A549 (cell line): Measurements from ENCODE around the gene NCF2. TPM values are rescaled to one million over a fixed set of nuclear protein-coding genes. Genes with fewer than 3 reads are reported as not detected.

Source experiments
- ATAC-seq, 2 experiments: fragments of 200-7000 bp in 1 of 2; fragments of >200 bp in 1 of 2; cut with Nextera tagmentation in 1 of 2; cut with Tn5 transposase in 1 of 2; 3 replicates each; pipeline versions ENCODE4 v1.8.0 to v1.9.1; 2018 to 2020; ENCODE audit warnings: mild to moderate bottlenecking in 1 of 2, moderate library complexity in 1 of 2
- CTCF ChIA-PET: fragments of 300-600 bp; sonication (Branson Sonifier 250); formaldehyde crosslinking; extraction: SDS; loops from one replicate; lab custom pipeline; 2021; ENCODE audit warnings: antibody characterized with exemption, inconsistent platforms; lab: Yijun Ruan, JAX
- POLR2A ChIA-PET: fragments of 350-600 bp; formaldehyde crosslinking; extraction: SDS; loops from one replicate; lab custom pipeline; 2021; ENCODE audit warnings: antibody characterized with exemption, inconsistent platforms; lab: Yijun Ruan, JAX
- DNase-seq, 2 experiments: peaks; one replicate each; pipeline versions ENCODE4 v3.0.0 to v3.0.0-alpha.2; 2011 to 2016; ENCODE audit warnings: low read depth in 1 of 2, low spot score in 1 of 2
- FAIRE-seq: peaks from 2 replicates; lab custom pipeline; 2011; peaks lifted over from hg19 to GRCh38; lab: Jason Lieb, UNC
- H3K27ac ChIP-seq, 2 experiments: fragments of >200 bp; sonication (Bioruptor Twin); formaldehyde crosslinking; 3 replicates each; pipeline ENCODE4 v1.5.1; 2016 to 2017
- H3K4me1 ChIP-seq: fragments of >200 bp; sonication (Bioruptor Twin); formaldehyde crosslinking; 3 replicates; pipeline ENCODE4 v1.6.1; 2016
- H3K4me2 ChIP-seq: fragments of >200 bp; sonication (Bioruptor Twin); formaldehyde crosslinking; 3 replicates; pipeline ENCODE4 v1.6.1; 2016
- H3K4me3 ChIP-seq: fragments of >200 bp; sonication (Bioruptor Twin); formaldehyde crosslinking; 3 replicates; pipeline ENCODE4 v1.5.1; 2016
- H3K9me3 ChIP-seq: fragments of >200 bp; sonication (Bioruptor Twin); formaldehyde crosslinking; 3 replicates; pipeline ENCODE4 v1.6.1; 2016
- CEBPB ChIP-seq, 2 experiments: fragments of >200 bp in 1 of 2; sonication (Bioruptor Twin) in 1 of 2; formaldehyde crosslinking in 1 of 2; IDR thresholded peaks; 2 replicates each; pipeline ENCODE4 v1.6.1; 2012 to 2016
- CHD4 ChIP-seq: fragments of 200-600 bp; sonication (generic); IDR thresholded peaks from 2 replicates; pipeline ENCODE4 v1.6.1; 2016; ENCODE audit warnings: antibody characterized with exemption, mild to moderate bottlenecking, borderline replicate concordance
- CTCF ChIP-seq: fragments of >200 bp; sonication (Bioruptor Twin); formaldehyde crosslinking; IDR thresholded peaks from 3 replicates; pipeline ENCODE4 v1.5.1; 2016
- EHMT2 ChIP-seq: fragments of 200-600 bp; sonication (generic); IDR thresholded peaks from 2 replicates; pipeline ENCODE4 v1.6.1; 2016; ENCODE audit warnings: antibody characterized with exemption, low read depth, mild to moderate bottlenecking, moderate library complexity
- FOXS1 ChIP-seq: fragments of 250-450 bp; sonication (Bioruptor Pico); IDR thresholded peaks from 2 replicates; pipeline ENCODE4 v1.5.0; 2020; ENCODE audit warnings: mild to moderate bottlenecking, moderate library complexity
- GATA3 ChIP-seq: IDR thresholded peaks from 2 replicates; pipeline ENCODE4 v1.6.1; 2012; ENCODE audit warnings: borderline replicate concordance
- HES2 ChIP-seq: fragments of >200 bp; sonication (Bioruptor Twin); formaldehyde crosslinking; IDR thresholded peaks from 2 replicates; pipeline ENCODE4 v1.6.1; 2016
- HEYL ChIP-seq: fragments of 250-450 bp; sonication (Bioruptor Pico); IDR thresholded peaks from 2 replicates; pipeline ENCODE4 v1.8.0; 2021; ENCODE audit warnings: mild to moderate bottlenecking, moderate library complexity
- HMGXB4 ChIP-seq: fragments of 250-450 bp; sonication (Bioruptor Pico); IDR thresholded peaks from 2 replicates; pipeline ENCODE4 v1.5.0; 2021; ENCODE audit warnings: mild to moderate bottlenecking, moderate library complexity, borderline replicate concordance
- HOXA7 ChIP-seq: fragments of 250-450 bp; sonication (Bioruptor Pico); IDR thresholded peaks from 2 replicates; pipeline ENCODE4 v1.5.0; 2020; ENCODE audit warnings: mild to moderate bottlenecking, moderate library complexity
- HOXB5 ChIP-seq: fragments of 250-450 bp; sonication (Bioruptor Pico); IDR thresholded peaks from 2 replicates; pipeline ENCODE4 v1.5.0; 2020; ENCODE audit warnings: mild to moderate bottlenecking, moderate library complexity
- JUN ChIP-seq, 2 experiments: fragments of >200 bp; sonication (Bioruptor Twin); formaldehyde crosslinking; IDR thresholded peaks; 2 replicates in 1 of 2; 3 replicates in 1 of 2; pipeline ENCODE4 v1.6.1; 2016 to 2017
- JUNB ChIP-seq: fragments of >200 bp; sonication (Bioruptor Twin); formaldehyde crosslinking; IDR thresholded peaks from 2 replicates; pipeline ENCODE4 v1.6.1; 2016
- KDM1A ChIP-seq: fragments of 200-600 bp; sonication (generic); IDR thresholded peaks from 2 replicates; pipeline ENCODE4 v1.6.1; 2016; ENCODE audit warnings: low read depth, mild to moderate bottlenecking
- KDM5A ChIP-seq: fragments of 200-600 bp; sonication (generic); IDR thresholded peaks from 2 replicates; pipeline ENCODE4 v1.6.1; 2016; ENCODE audit warnings: antibody characterized with exemption, mild to moderate bottlenecking
- MAFK ChIP-seq: fragments of 450-650 bp; IDR thresholded peaks from 2 replicates; pipeline ENCODE4 v1.6.1; 2014; ENCODE audit not compliant: partially characterized antibody
- RAD21 ChIP-seq, 2 experiments: fragments of >200 bp in 1 of 2; sonication (Bioruptor Twin) in 1 of 2; formaldehyde crosslinking in 1 of 2; IDR thresholded peaks in 1 of 2; conservative IDR thresholded peaks in 1 of 2; 2 replicates in 1 of 2; 3 replicates in 1 of 2; pipeline ENCODE4 v1.6.1; 2012 to 2018; ENCODE audit warnings: inconsistent platforms in 1 of 2
- REST ChIP-seq: fragments of 200-600 bp; sonication (generic); IDR thresholded peaks from 2 replicates; pipeline ENCODE4 v1.6.1; 2016; ENCODE audit warnings: antibody characterized with exemption, mild to moderate bottlenecking, moderate library complexity
- SMC3 ChIP-seq: fragments of >200 bp; sonication (Bioruptor Twin); formaldehyde crosslinking; IDR thresholded peaks from 3 replicates; pipeline ENCODE4 v1.6.1; 2018; ENCODE audit warnings: inconsistent platforms
- ZNF302 ChIP-seq: fragments of 250-450 bp; sonication (Bioruptor Pico); IDR thresholded peaks from 2 replicates; pipeline ENCODE4 v1.9.0; 2021; ENCODE audit warnings: inconsistent platforms, mild to moderate bottlenecking, moderate library complexity
- WGBS: methylation state at CpG from one replicate; pipeline ENCODE4 v1.1.6; 2017; ENCODE audit errors: missing lambda C conversion rate; 5-methylcytosine and 5-hydroxymethylcytosine counted together
- polyA plus RNA-seq, 4 experiments: library from polyadenylated mRNA; depleted of rRNA in 3 of 4; stranded (reverse); fragments of >200 nt; fragmentation: RNase III in 1 of 4; extraction: RNeasy Plus Mini Kit Qiagen cat#74134 plus additional on column Dnase treatment in 1 of 4; gene quantifications; 2 replicates in 3 of 4; 3 replicates in 1 of 4; pipeline ENCODE4 v1.2.3, GENCODE V29; 2011 to 2017

NCF2 gene
- polyA plus RNA-seq, 2 of the 4 experiments (the other 2 are of a cell fraction) = 4.5 to 4.6 TPM

GRCh38 chr1:183580281-183580682 lies 10.0 kb downstream of the NCF2 start:
- FAIRE-seq = no peak
- no peaks in the 10 kb centered on the region for H3K4me1 ChIP-seq
- peak; percentile 88 to 92 for ATAC-seq
- CTCF ChIA-PET = interaction anchor here (0.6 to 2.3 kb wide), 13 partner anchors 9 to 618 kb away, joined by 3 to 12 read pairs (median 3); partner anchors contain the start of gene NCF2
- TF ChIP-seq HOXA7 (CRISPR knock-in tag) (no peak), KDM1A (no peak), REST (no peak), CTCF (peak; percentile 30; the same call in 2 of the 3 replicates), JUNB (no peak), GATA3 (no peak), MAFK (peak; percentile 41), JUN (IDR thresholded peaks at IDR 0.05) (no peak), HOXB5 (CRISPR knock-in tag) (no peak), CEBPB (IDR thresholded peaks at IDR 0.05) (no peak), FOXS1 (CRISPR knock-in tag) (no peak), RAD21 (conservative IDR thresholded peaks at IDR 0.05 in 1 of 2, IDR thresholded peaks at IDR 0.05 in 1 of 2) (peak; percentile 49 to 65), HMGXB4 (CRISPR knock-in tag) (no peak), KDM5A (no peak), SMC3 (peak; percentile 56), HEYL (CRISPR knock-in tag) (no peak)
- H3K4me2 ChIP-seq = no peak overlapping the region
- WGBS = 57% methylated on average over 8 of the region's 8 CpGs
- no peaks in the 10 kb centered on the region for H3K9me3 ChIP-seq
- H3K4me3 ChIP-seq = no peak overlapping the region
- peak; percentile 71 to 86 for DNase-seq
- H3K27ac ChIP-seq = no peak overlapping the region; a peak in 1 of 6 replicates
- POLR2A ChIA-PET = interaction anchor here (0.7 to 1.0 kb wide), 2 partner anchors 54 to 112 kb away, joined by 3 to 10 read pairs; no protein-coding TSS in a partner anchor

- no peaks in the 10 kb centered on the region for H3K4me1 ChIP-seq
- no peak overlapping the region for H3K27ac ChIP-seq
- no peak for TF ChIP-seq CHD4
- TF ChIP-seq EHMT2 = no peak
- TF ChIP-seq ZNF302 (CRISPR knock-in tag) = no peak
- no peak for TF ChIP-seq HOXB5 (CRISPR knock-in tag)
- TF ChIP-seq HES2 = no peak
- CTCF ChIA-PET = interaction anchor here (0.7 to 1.7 kb wide), 5 partner anchors 9 to 297 kb away, joined by 3 to 5 read pairs (median 3); no protein-coding TSS in a partner anchor
- H3K9me3 ChIP-seq = no peaks in the 10 kb centered on the region
- FAIRE-seq (no peak), DNase-seq (no peak), ATAC-seq (no peak)
- H3K4me2 ChIP-seq = no peak overlapping the region
- no peak overlapping the region for H3K4me3 ChIP-seq
- WGBS = 80% methylated on average over 2 of the region's 2 CpGs
- POLR2A ChIA-PET = no interaction called here
Observed at GRCh38 chr1:183578856-183579255, 11.4 kb downstream of the NCF2 start.
